Neural cell (in vitro differentiated cells): ENCODE measurements around the gene SLC66A2. TPM values are rescaled to one million over a fixed set of nuclear protein-coding genes. Genes with fewer than 3 reads are reported as not detected.

Experiments used
- H2AFZ ChIP-seq: fragments of 200-600, 300-800 bp; sonication (generic), shearing (Covaris generic); 2 replicates; pipeline ENCODE4 v1.6.0; 2014; ENCODE audit warnings: low read depth, mild to moderate bottlenecking, antibody characterized with exemption, low read length, moderate library complexity
- H3F3A ChIP-seq: fragments of 200-600 bp; shearing (Covaris generic); 2 replicates; pipeline ENCODE4 v1.6.1; 2016; ENCODE audit warnings: mild to moderate bottlenecking, moderate library complexity, mixed read lengths, antibody characterized with exemption, low read length; ENCODE audit not compliant: insufficient read depth, poor library complexity, severe bottlenecking
- H3K27ac ChIP-seq: fragments of 200-600, 300-800 bp; sonication (generic), shearing (Covaris generic); 2 replicates; pipeline ENCODE4 v1.5.1; 2014; ENCODE audit warnings: mild to moderate bottlenecking, low read length, moderate library complexity
- H3K27me3 ChIP-seq: fragments of 300-800, 200-600 bp; sonication (generic), shearing (Covaris generic); 2 replicates; pipeline ENCODE4 v1.6.0; 2014; ENCODE audit warnings: mild to moderate bottlenecking, low read depth, low read length, moderate library complexity; ENCODE audit not compliant: insufficient read depth
- H3K36me3 ChIP-seq: fragments of 300-800, 200-600 bp; sonication (generic), shearing (Covaris generic); 2 replicates; pipeline ENCODE4 v1.5.1; 2014; ENCODE audit warnings: mild to moderate bottlenecking, antibody characterized with exemption, low read length, moderate library complexity; ENCODE audit not compliant: insufficient read depth
- H3K4me2 ChIP-seq: fragments of 300-800, 200-600 bp; sonication (generic), shearing (Covaris generic); 2 replicates; pipeline ENCODE4 v1.6.0; 2014; ENCODE audit warnings: mild to moderate bottlenecking, low read length
- H3K4me3 ChIP-seq: fragments of 300-800, 200-600 bp; sonication (generic), shearing (Covaris generic); 2 replicates; pipeline ENCODE4 v1.5.1; 2014; ENCODE audit warnings: mild to moderate bottlenecking, low read length, moderate library complexity
- H3K79me2 ChIP-seq: fragments of 200-600 bp; shearing (Covaris generic); replicated peaks from 2 replicates; pipeline ENCODE4 v1.6.0; 2014; ENCODE audit warnings: mild to moderate bottlenecking, low read length, moderate library complexity; ENCODE audit not compliant: insufficient read depth
- H3K9ac ChIP-seq: fragments of 300-800, 200-600 bp; sonication (generic), shearing (Covaris generic); 2 replicates; pipeline ENCODE4 v1.6.1; 2016; ENCODE audit warnings: mild to moderate bottlenecking, low read length, mixed read lengths
- H3K9me2 ChIP-seq: fragments of 200-600 bp; shearing (Covaris generic); 2 replicates; pipeline ENCODE4 v1.6.1; 2016; ENCODE audit warnings: mild to moderate bottlenecking, low read length, mixed read lengths; ENCODE audit not compliant: insufficient read depth
- H3K9me3 ChIP-seq: fragments of 200-600, 300-800 bp; sonication (generic), shearing (Covaris generic); 2 replicates; pipeline ENCODE4 v1.6.1; 2016; ENCODE audit warnings: mild to moderate bottlenecking, mixed run types, low read length, moderate library complexity, mixed read lengths
- H4K20me1 ChIP-seq: fragments of 200-600 bp; shearing (Covaris generic); 2 replicates; pipeline ENCODE4 v1.6.1; 2016; ENCODE audit warnings: mild to moderate bottlenecking, mixed run types; ENCODE audit not compliant: insufficient read depth
- EP300 ChIP-seq: fragments of 450-650 bp; conservative IDR thresholded peaks from 2 replicates; pipeline ENCODE4 v1.6.1; 2014; ENCODE audit warnings: antibody characterized with exemption, mild to moderate bottlenecking, moderate library complexity; ENCODE audit not compliant: poor library complexity, severe bottlenecking
- EZH2 ChIP-seq: fragments of 200-600, 300-800 bp; shearing (Covaris generic), sonication (generic); IDR thresholded peaks from 2 replicates; pipeline ENCODE4 v1.6.1; 2014; ENCODE audit warnings: antibody characterized with exemption, low read length, borderline replicate concordance, mild to moderate bottlenecking; ENCODE audit not compliant: insufficient read depth, poor library complexity, severe bottlenecking
- MXI1 ChIP-seq: fragments of 450-650 bp; conservative IDR thresholded peaks from 2 replicates; pipeline ENCODE4 v1.6.1; 2014; ENCODE audit warnings: antibody characterized with exemption, mild to moderate bottlenecking; ENCODE audit not compliant: poor library complexity, severe bottlenecking
- POLR2AphosphoS5 ChIP-seq: IDR thresholded peaks from 2 replicates; pipeline ENCODE4 v1.6.1; 2012
- RAD21 ChIP-seq: fragments of 450-650 bp; conservative IDR thresholded peaks from 2 replicates; pipeline ENCODE4 v1.6.1; 2014; ENCODE audit warnings: antibody characterized with exemption, mild to moderate bottlenecking, moderate library complexity
- SMC3 ChIP-seq: fragments of 450-650 bp; conservative IDR thresholded peaks from 2 replicates; pipeline ENCODE4 v1.6.1; 2014; ENCODE audit warnings: antibody characterized with exemption, mild to moderate bottlenecking, moderate library complexity; ENCODE audit not compliant: poor library complexity
- TAF1 ChIP-seq: IDR thresholded peaks from 2 replicates; pipeline ENCODE4 v1.6.1; 2012; ENCODE audit warnings: low read depth
- polyA plus RNA-seq: library from polyadenylated mRNA; depleted of rRNA; stranded (reverse); fragments of >200 nt; gene quantifications from 2 replicates; pipeline ENCODE4 v1.2.3, GENCODE V29; 2014
- TF ChIP-seq, protein P1 (sequence below): fragments of 450-650 bp; IDR thresholded peaks from 2 replicates; pipeline ENCODE4 v1.5.1; 2014; ENCODE audit warnings: antibody characterized with exemption, mild to moderate bottlenecking, moderate library complexity; ENCODE audit not compliant: poor library complexity, severe bottlenecking
- TF ChIP-seq, protein P2 (sequence below): IDR thresholded peaks from 2 replicates; pipeline ENCODE4 v1.6.1; 2012; ENCODE audit warnings: borderline replicate concordance

Gene SLC66A2
- polyA plus RNA-seq, 1 donor from 2014 or later: 66.7 TPM

DNA sequence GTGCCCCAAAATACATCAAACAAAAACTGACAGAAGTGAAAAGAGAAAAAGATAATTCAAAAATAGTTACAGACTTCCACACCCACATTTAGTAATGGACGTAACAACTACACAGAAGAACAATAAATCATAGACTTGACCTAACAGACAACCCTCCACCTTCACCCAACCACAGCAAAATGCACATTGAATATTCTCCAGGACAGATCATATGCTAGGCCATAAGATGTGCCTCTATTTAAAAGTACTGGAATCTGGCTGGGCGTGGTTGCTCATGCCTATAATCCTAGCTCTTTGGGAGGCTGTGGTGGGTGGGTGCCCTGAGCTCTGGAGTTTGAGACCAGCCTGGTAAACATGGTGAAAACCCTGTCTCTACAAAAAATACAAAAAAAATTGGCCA is 20.0 kb downstream of the SLC66A2 start:
- no peak overlapping the region for H2AFZ ChIP-seq
- no peak overlapping the region for H3K27ac ChIP-seq
- H3F3A ChIP-seq: no peaks in the 10 kb centered on the region
- H3K36me3 ChIP-seq: peaks cover 32% of the 10 kb centered on the region
- no peak overlapping the region for H3K9ac ChIP-seq
- peaks cover 29% of the 10 kb centered on the region for H3K9me3 ChIP-seq
- no peaks in the 10 kb centered on the region for H4K20me1 ChIP-seq
- no peak overlapping the region for H3K4me2 ChIP-seq
- peaks cover 17% of the 10 kb centered on the region for H3K79me2 ChIP-seq
- H3K27me3 ChIP-seq: no peaks in the 10 kb centered on the region
- no peak overlapping the region for H3K4me3 ChIP-seq
- TF ChIP-seq TAF1 (no peak), EP300 (no peak), POLR2AphosphoS5 (no peak), SMC3 (no peak), RAD21 (no peak), EZH2 (no peak), MXI1 (no peak)
- TF ChIP-seq, protein P1, sequence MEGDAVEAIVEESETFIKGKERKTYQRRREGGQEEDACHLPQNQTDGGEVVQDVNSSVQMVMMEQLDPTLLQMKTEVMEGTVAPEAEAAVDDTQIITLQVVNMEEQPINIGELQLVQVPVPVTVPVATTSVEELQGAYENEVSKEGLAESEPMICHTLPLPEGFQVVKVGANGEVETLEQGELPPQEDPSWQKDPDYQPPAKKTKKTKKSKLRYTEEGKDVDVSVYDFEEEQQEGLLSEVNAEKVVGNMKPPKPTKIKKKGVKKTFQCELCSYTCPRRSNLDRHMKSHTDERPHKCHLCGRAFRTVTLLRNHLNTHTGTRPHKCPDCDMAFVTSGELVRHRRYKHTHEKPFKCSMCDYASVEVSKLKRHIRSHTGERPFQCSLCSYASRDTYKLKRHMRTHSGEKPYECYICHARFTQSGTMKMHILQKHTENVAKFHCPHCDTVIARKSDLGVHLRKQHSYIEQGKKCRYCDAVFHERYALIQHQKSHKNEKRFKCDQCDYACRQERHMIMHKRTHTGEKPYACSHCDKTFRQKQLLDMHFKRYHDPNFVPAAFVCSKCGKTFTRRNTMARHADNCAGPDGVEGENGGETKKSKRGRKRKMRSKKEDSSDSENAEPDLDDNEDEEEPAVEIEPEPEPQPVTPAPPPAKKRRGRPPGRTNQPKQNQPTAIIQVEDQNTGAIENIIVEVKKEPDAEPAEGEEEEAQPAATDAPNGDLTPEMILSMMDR: no peak
- TF ChIP-seq, protein P2, sequence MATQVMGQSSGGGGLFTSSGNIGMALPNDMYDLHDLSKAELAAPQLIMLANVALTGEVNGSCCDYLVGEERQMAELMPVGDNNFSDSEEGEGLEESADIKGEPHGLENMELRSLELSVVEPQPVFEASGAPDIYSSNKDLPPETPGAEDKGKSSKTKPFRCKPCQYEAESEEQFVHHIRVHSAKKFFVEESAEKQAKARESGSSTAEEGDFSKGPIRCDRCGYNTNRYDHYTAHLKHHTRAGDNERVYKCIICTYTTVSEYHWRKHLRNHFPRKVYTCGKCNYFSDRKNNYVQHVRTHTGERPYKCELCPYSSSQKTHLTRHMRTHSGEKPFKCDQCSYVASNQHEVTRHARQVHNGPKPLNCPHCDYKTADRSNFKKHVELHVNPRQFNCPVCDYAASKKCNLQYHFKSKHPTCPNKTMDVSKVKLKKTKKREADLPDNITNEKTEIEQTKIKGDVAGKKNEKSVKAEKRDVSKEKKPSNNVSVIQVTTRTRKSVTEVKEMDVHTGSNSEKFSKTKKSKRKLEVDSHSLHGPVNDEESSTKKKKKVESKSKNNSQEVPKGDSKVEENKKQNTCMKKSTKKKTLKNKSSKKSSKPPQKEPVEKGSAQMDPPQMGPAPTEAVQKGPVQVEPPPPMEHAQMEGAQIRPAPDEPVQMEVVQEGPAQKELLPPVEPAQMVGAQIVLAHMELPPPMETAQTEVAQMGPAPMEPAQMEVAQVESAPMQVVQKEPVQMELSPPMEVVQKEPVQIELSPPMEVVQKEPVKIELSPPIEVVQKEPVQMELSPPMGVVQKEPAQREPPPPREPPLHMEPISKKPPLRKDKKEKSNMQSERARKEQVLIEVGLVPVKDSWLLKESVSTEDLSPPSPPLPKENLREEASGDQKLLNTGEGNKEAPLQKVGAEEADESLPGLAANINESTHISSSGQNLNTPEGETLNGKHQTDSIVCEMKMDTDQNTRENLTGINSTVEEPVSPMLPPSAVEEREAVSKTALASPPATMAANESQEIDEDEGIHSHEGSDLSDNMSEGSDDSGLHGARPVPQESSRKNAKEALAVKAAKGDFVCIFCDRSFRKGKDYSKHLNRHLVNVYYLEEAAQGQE: no peak
- H3K9me2 ChIP-seq: no peaks in the 10 kb centered on the region

DNA sequence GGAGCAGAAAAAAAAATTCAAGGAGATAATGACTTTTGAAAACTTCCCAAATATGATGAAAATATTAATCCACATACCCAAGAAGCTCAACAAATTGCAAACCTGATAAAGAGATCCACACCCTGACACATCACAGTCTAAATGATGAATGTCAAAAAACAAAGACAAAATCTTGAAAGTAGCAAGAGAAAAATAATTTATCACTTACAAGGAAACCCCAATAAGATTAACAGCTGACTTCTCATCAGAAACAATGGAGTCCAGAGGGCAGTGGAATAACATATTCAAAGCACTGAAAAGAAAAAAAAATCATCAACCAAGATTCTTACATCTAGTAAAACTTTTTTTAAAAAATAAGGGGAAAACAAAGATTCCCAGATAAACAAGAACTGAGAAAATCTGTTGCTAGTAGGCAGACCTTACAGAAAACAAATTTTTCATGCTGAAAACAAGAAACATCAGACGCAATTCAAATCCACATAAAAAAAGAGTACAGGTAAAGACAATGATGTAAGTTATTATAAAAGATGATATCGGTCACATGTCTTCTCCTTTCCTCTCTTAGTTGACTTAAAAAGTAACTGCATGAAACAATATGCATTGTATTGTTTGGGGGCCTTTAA is 21.3 kb downstream of the SLC66A2 start:
- H4K20me1 ChIP-seq: no peaks in the 10 kb centered on the region
- no peaks in the 10 kb centered on the region for H3K27me3 ChIP-seq
- peaks cover 17% of the 10 kb centered on the region for H3K79me2 ChIP-seq

More for the DNA sequence above, 21.3 kb downstream of the SLC66A2 start:
- Histone ChIP-seq H3K9me2 (no peaks in the 10 kb centered on the region), H3K9me3 (peaks cover 23% of the 10 kb centered on the region), H3K4me2 (no peak overlapping the region), H3K36me3 (peaks cover 20% of the 10 kb centered on the region), H3K9ac (no peak overlapping the region), H2AFZ (no peak overlapping the region), H3K4me3 (no peak overlapping the region), H3F3A (no peaks in the 10 kb centered on the region), H3K27ac (no peak overlapping the region)
- TF ChIP-seq, protein P1: no peak
- TF ChIP-seq EZH2 (no peak), POLR2AphosphoS5 (no peak), TAF1 (no peak), SMC3 (no peak), MXI1 (no peak)
- TF ChIP-seq, protein P2: no peak
